ENCODE data around the gene CSTPP1.

The CSTPP1 gene

DNA sequence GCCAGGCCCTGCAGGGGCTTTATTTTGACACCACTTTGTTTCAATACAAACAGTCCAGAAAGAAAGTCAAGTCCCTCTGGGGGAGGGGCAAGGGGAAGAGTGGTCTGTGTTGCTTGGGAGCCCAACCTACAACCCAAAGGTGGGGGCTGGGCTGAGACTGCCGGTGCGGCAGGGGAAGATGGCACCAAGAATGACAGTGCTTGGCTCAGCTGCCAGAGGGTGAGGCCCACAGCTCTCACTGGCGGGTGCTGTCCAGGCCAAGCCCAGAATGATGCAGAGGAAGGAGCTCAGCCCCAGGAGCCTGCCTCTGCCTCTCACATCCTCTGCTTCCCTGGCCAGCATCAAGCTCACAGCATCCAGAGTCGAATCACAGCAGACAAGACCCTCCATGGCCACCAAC lies 227.8 kb downstream of the CSTPP1 start:
- no peak for DNase-seq

DNA sequence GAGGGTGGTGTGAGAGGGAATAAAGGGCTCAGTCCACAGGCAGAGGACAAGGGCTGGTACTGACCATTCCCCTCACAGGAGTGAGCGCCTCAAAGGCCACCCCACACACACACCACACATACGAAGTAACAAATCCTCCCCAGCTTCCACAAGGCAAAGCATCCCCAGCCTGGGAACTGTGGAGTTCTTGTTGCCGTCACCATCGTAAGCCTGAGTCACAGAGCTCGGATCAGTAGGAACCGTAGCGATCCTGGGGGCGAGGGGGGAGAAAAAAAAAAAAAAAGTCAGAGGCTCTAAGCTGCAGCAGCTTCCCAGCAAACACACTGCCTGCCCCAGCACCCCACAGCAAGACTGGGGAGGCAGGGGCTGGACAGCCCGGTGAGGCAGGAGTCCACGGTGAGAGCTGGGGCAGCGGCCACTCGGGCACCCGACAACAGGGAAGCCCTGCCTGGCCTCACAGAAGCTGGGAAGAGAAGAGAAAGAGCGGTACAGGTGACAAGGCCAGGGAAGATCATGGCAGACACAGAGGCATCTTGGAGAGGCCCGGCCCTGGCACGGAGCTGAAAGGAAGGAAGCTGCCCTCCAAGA lies 228.8 kb downstream of the CSTPP1 start:
- no peak for DNase-seq

DNA sequence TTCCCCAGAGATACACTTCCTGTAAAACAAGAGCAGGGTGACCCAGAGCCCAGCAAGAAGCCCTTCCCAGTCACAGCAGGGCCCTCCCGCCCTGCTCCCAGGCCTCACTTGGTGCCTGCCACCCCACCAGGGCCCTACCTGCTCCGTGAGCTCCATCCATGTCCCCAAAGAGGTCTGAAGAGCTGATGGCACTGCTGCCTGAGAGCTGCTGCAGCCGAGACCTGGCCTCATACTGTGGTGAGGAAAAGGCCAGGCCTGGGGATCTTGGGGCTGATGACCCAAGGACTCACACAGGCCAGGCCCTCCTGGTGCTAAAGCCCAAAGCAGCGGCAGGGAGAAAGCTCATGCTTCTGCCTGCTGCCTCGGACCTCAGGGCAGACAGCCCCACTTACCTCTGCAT lies 229.8 kb downstream of the CSTPP1 start:
- no peak for DNase-seq

DNA sequence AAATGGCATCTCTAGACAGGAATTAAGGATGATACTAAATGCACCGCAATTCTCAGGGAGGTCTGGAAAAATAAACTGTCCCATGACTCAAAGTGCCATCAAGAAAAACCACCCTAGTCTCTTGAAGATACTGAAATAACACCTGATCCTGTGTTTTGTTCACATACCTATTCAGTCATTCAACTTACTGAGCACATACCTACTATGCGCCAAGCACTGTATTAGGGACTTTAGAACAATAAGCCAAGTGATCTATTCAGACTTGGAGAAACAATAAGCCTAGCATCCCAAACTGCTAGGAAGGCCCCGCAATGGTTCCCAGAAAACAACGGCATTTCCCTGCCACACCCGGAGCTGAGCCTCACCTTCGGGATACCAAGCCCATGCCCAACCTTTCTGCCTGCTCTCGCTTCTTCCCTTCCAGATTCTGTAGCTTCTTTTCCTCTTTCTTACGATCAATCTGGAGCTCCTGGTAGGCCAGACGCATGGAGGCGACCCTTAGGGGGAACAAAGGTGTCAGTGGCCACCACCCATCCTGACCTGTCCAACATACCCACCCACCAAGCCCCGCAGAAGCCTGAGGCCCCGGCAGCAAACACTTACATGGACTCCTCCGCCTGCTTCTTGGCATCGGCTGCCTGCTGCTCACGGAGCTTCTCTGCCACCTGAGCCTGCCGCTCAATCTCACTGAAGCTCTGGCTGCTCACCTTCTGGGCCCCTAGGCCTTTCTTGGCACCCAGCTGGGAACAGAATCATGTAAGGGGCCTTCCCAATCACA lies 234.7 kb downstream of the CSTPP1 start:
- no peak for DNase-seq

GRCh38 chr11:47171856-47172255 lies 235.3 kb downstream of the CSTPP1 start:
- no peak for DNase-seq

- no peak for DNase-seq
Observed at GRCh38 chr11:47172740-47173336, 236.3 kb downstream of the CSTPP1 start.

- no peak for DNase-seq
Observed at GRCh38 chr11:47175746-47176327, 239.3 kb downstream of the CSTPP1 start.

DNA sequence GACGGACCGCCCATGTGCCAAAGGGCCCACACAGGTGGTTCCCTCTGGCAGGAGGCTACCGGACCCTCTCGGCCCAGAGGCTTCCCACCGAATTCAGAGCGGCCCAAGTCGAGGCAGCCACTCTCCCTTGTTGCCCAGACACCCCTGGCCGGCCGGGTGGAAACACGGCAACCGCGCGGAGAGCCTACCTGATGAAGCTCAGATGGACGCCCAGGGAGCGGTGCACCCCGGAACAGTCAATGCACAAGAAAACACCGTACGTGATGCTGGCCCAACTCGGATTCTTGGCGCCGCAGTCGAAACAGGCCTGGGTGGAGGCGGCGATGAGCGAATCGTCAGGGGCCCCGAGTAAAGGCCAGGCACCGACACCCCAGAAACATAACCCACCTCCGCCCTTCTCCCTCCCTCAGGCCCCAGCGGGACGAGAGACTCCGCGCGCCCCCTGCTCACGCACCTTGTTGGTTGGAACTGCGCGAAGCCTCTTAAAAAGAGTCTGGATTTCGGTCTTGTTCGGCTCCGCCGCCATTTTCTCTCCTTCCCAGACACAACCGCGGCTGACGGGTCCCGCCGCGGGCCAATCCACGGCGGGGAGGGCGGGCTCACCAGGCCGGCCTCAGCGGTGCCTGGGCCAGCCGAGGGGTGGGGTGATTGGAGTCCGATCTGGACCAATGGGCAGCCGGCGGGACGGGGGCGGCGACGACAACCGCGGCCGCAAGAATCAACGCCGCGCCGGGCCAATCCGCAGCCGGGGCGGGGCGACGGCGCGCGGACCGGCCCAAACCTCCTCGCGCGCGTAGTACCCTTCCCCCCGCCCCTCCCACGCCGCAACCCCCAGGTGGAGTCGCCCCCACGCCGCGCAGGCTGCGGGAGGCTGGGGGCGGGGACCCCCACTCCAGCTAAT lies 240.0 kb downstream of the CSTPP1 start, which contains the start of gene ARFGAP2:
Gene ARFGAP2, minus strand, starts transcription at position 552 of the 901 bp plus-strand sequence. Its CDS starts 26 bp downstream, at position 526.
- DNase-seq: peak; percentile 94 to 95

DNA sequence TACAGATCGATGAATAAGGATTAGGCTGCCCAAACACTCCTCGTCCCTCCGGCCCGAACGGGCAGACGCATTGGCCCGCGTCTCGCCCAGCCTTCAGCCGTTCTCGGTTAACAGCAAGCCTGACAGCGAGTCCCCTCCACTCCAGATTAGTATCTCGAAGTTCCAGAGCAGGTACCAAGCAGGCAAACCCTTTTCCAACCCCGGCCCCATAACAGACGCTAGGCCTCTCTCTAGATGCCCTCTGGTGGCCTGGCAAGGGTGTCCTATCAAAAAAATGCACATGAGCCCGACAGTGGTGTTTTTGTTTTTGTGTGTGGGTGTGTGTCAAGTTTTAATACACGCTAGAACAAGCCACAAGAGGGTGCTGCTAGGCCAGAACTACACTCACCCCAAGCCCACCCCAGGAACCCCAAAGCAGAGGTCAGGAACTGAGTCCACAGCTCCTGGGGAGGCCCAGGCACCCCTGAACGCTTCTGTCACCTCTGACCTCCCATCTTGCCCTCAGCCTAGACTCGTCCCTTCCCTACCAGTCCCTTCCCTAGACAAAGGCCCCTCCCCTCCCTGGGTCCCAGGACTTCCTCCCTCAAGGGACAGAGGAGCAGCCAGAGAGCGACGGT lies 240.8 kb downstream of the CSTPP1 start:
- peak; percentile 51 to 77 for DNase-seq

DNA sequence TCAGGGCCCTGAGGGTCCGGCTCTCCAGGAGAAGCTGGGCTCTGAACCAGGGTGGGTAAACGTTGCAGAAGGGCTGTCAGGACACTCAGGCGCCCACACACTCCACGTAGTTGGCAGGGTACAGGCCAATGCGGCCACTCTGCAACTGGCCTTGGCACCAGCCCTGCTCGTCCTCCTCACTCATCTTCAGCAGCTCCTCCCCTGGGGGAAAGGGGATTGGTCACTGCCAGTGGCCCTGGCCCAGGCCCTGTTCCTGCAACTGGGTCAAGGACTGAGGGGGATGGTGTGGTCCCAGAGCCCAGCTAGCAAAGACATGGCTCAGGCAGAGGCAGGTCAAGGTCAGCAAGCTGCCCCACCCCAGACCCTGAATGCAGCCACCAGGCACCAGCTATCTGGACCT lies 241.3 kb downstream of the CSTPP1 start:
- no peak for DNase-seq

DNA sequence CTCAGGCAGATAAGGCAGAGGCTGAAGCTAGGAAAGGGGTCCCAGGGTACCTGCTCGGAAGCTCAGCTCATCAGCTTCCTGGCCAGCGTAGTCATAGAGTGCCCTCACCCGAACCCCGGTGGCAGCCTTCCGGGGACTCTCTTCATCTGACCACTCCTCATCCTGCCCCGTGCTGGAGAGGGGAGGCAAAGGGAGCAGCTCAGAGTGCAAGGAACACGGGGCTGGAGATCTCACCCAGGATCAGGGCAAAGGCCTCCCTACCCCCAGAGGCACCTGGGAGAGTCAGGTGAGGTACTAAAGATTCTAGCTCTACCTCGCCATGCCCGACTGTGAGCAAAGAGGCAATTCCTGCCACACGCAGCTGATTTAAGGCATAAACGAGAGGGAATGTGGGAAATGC lies 241.8 kb downstream of the CSTPP1 start:
- DNase-seq: no peak

DNA sequence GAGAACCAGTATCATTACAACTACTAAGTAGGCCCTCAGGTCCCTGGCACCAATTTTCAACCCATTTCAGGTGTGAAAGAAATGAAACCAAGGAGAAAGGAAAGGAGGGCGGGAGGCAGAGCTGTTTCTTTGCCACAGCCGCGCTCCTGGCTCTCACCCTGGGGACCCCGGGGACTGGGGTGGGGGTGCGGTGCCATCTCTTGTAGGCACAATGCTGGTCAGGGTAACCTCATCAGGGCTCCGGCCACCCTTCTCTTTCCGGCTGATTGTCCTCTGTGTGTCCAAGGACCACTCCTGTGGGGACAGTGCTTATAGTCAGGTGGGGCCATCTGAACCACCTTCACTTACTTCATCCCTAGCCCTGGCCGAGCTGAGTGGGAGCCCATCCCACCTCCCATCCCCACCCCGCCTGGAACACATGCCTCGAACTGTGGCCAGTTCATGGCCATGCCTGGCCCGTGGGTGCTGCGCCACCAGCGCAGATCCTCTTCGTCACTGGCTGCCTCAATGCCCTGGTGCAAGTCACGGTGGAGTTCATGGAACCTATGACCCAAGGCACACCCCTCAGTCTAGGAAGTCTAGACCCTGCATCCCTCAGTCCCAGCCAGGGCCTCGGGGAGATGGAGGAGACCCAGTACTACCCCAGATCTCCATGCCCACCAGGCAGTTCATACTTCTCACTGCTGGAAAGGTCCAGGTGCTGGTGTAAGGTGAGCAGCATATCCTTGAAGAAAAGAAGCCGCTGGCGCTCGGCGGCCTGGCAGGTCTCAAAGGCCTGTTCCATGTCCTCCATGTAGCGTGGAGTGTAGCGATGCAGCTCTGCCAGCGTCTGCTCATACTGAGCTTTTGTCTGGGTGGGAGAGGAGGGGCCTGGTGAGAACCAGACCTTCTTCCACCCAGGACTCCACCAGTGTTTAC lies 242.4 kb downstream of the CSTPP1 start:
- no peak for DNase-seq

- DNase-seq: peak; percentile 35 to 39
Observed at GRCh38 chr11:47179655-47179991, 243.1 kb downstream of the CSTPP1 start.

DNA sequence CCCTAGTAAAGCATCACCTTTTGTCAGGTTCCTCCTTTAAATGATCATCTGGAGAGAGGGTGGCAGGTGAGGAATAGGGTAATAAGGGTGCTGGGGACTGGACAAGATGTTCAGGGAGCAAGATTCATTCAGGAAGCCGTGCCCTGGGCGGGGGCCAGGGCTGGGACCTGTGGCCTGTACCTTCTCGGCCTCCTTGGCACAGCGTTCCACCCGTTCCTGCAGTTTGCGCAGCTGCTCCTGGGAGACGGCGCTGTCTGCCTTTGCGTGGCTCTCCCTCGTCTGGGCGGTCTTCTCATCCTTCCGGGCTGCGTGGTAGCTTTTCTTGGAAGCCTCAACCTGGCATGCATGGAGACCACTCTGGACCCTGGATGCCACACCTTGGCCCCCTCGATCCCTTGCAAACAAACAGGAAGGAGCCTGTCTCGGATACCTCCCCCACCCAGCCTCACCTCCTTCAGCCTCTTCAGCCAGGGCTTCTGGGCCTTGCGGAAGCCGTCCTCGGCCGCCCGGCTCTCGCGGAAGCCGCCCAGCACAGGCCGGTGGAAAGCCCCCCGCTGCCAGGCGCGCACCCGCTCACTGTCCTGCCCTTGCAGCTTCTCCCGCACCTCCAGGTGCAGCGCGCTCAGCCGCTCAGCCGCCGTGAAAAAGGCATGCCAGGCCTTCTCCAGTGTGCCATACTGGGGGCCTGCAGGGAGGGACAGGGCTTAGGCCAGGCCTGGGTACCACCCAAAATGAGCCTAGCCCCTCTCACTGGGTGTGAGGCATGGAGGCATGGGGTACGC lies 243.6 kb downstream of the CSTPP1 start:
- DNase-seq: no peak

DNA sequence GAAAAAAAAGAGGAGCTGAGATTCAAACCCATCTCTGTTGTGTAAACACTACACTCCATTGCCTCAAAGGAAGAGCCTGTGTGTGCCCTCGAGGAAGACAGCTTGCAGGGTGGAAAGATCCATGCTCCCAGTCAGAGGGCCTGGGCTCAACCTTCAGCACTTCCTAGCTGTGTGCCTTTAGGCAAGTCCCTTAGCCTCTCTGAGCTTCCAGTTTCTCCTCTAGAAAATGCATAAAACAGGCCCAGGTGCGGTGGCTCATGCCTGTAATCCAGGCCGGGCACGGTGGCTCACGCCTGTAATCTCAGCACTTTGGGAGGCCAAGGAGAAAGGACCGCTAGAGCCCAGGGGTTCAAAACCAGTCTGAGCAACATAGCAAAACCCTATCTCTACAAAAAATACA lies 244.7 kb downstream of the CSTPP1 start:
- no peak for DNase-seq

DNA sequence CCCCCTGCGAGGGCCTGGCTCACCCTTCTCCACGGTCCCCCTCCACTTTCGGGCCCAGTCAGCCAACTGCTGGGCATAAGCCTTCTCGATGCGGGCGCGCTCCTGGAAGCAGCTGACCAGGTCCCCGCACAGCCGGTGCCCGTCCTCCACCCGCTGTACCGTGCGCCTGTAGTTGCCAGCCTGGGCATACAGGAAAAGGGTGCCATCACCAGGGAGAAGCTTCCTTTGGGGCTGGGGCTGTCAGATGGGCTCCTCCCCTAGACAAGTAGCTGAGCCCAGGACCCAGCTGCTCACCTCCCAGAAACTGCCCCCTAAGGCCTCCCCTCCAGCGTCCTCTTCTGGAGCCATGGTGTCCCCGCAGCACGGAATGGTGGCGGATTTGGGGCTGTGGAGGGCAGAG lies 245.8 kb downstream of the CSTPP1 start:
- no peak for DNase-seq

DNA sequence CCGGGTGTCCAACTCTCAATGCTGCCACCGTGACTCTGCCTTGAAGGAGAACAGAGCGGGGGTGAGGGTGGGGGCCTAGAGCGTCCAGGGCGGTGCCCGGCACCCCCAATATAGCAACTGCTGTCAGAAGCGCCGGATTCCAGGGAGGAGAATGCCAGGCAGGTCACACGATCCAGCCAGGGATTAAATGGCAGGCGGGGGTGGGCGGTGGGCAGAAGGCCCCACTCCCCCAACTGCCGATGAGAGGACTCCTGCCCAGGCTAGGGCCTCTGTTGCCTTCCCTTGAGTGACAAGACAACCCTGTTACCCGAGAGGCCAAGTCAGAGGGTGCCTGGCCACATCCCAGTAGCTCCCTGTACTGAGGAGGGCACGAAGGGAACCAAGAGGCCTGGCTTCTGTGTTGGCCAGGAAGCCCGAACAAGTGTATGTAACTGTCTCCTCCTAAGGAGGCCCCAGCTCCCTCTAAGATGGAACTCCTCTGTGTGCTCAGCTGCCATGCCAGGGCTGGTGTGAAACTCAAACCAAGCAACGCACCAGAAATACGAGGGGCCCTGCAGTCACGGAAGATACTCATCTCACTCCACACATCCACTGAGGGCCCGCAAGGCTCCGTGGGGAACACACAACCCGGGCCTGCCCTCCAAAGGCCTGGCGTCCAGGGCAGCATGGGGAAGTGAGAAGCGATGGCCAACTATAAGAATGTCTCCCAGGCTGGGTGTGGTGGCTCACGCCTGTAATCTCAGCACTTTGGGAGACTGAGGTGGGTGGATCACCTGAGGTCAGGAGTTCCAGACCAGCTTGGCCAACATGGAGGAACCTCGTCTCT lies 246.7 kb downstream of the CSTPP1 start:
- DNase-seq: no peak

GRCh38 chr11:47183969-47184368 lies 247.4 kb downstream of the CSTPP1 start:
- no peak for DNase-seq

GRCh38 chr11:47184711-47185304 lies 248.2 kb downstream of the CSTPP1 start:
- DNase-seq: no peak

All from stimulated activated CD4-positive, alpha-beta T cell treated with anti-CD3 and anti-CD28 coated beads, Interleukin-4, amount 100 ng/mL, for 4 hours (primary cell).